Left cardiac atrium (tissue), 4 donors: ENCODE results near the gene E2F6. TPM values are rescaled to one million over a fixed set of nuclear protein-coding genes. Genes with fewer than 3 reads are reported as not detected.

Experiments
- ATAC-seq, 2 donors: fragments of 200-7000 bp; cut with Tn5 transposase; one replicate each; pipeline ENCODE4 v1.9.1; 2020; ENCODE audit warnings: mild to moderate bottlenecking in 2 of 2, moderate library complexity in 2 of 2
- DNase-seq: peaks from one replicate; pipeline ENCODE4 v3.0.0-alpha.2; 2020
- intact Hi-C, 2 donors: fragments of 100-400 bp; cut with DNase I; formaldehyde crosslinking; loops; one replicate each; pipeline versions ENCODE4 v1.14.1 to v1.15.1; 2022 to 2023
- long read RNA-seq: library from polyadenylated mRNA; unstranded; transcript quantifications from one replicate; pipeline ENCODE4 v2.0.0, GENCODE V29; 2021
- total RNA-seq, 2 donors: library from RNA; stranded (reverse); fragmentation: NEBNext Ultra II Directional; extraction: Animal tissue kit (Norgen Biotek cat#: 25700); gene quantifications; one replicate each; pipeline ENCODE4 v1.2.1, GENCODE V29; 2021
- donor health status: DM: no; HTN: yes; CAD: no.
- donor health status: DM: no; HTN: yes; CAD: no; lungs with severe emphysema.
- donor health status: DM: yes; HTN: yes; CAD: no.
- donor health status: Dilated cardiomyopathy.

The E2F6 gene
- 10 to 100 TPM; 11.7 to 19.5 TPM for total RNA-seq
- long read RNA-seq, transcript E2F6-202 (7 exons, 3,218 nt): major isoform, 10 of 19 reads
- long read RNA-seq, transcript E2F6-206 (8 exons, 3,296 nt): minor isoform, 5 of 19 reads
- long read RNA-seq, partial matches to known transcripts: 0 of 19 reads
- long read RNA-seq, other reads (novel, unspliced or antisense): 2 of 19 reads

DNA sequence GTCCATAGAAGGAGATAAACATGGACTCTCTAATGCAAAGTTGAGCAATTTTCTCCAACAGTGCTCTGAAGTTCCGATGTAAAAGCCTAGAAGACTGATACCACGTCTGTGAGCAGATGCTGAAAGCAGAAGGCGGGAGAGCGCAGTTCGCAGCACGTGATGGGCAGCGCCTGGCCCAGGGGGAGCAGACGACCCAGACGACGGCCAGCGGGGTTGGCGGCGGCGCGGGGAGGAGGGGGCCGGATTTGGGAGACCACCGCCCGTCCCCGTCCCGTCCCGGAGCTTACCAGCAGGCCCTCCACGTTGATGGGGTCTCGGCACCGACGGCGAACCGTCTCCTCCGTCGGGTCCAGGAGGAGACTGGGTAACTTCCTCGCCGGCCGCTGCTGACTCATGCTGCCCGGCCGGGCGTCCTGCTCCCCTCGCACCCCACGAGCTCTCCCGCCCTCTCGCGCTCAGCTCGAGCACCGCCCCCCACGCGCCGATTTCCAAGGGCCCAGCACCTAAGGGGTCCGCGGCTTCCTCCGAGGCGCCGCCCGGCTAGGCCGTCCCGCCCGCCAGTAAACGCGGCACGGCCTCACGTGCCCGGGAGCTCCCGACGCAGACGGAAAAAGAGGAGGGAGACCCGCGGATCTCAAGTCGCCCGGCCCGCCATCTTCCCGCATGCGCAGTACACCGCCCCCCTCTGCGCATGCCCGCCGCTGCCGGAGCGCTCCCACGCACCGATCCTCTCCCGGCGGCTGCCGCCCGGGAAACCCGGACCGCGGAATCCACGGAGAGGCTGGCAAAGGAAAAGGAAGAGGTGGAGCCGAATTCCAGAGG lies at the start of gene E2F6:
E2F6 (minus strand) TSS at position 677 of the 822 bp plus-strand sequence; CDS start at position 395, 282 bp downstream.
- intact Hi-C loops: no loop called here
- DNase-seq (peak; percentile 93), ATAC-seq (peak; percentile 93 to 95)

GRCh38 chr2:11515490-11515981 lies 49.6 kb upstream of the E2F6 start:
- ATAC-seq: no peak
- no peak for DNase-seq
- intact Hi-C loops: no loop called here

DNA sequence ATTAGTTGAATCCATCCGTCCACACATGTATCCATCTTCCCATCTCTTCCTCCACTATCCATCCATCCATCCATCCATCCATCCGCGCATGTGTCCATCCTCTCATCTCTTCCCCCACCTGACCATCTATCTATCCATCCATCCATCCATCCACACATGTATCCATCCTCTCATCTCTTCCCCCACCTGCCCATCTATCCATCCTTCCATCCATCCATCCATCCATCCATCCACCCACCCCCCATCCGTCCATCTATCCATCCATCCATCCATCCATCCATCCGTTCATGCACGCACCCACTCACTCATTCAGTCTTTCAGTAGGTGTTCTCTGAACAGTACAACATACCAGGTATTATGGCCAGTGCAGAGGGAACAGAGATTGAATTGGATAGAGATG lies 48.9 kb upstream of the E2F6 start:
- DNase-seq (no peak), ATAC-seq (no peak)
- intact Hi-C loops: no loop called here

DNA sequence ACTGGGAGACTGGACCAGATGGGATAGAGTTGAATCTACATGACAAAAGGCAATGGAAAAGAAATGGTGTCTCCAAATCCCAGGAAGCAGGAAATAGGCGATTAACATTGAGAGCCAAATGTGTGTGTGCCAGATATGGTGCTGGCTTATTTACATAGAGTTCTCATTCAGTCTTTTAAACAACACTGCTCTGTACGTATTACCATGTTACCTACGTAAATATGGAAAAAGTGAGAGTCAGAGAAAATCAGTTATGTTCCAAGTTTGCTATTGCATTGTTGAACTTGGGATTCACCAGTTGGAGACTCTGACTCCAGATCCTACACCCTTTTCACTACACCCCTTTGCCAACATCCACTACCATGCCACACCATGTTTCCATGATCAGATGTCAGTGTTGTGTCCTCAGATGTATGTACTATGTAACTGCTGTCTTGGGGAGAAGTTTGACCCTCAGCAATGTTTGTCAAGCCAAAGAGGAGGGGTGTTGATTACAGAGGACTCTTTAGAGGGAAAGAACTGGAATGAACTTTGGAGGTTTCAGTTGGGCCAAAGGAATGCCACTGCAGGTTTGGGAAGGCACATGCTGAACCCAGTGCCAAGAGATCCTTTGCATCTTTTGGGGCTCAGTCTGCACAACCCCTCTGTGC lies 48.2 kb upstream of the E2F6 start:
- ATAC-seq (no peak), DNase-seq (no peak)
- intact Hi-C loops: no loop called here

DNA sequence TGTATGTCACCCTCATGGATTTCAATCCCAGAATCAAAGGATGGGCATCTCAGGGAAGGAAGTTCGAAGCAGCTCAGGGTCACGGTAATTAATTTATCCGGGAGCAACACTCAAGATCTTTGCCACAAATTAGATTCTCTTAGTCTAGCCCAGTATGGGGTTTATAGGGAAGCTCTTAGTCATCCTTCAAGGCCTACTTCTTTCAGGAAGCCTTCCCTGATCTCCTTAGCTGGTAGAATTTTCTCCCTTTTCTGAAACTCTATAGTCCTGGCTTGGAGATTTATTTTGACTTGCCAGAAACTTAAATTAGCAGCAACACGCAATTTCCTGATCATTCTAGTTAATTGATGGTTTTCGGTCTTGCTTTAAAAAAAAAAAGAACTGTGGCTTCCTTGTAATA lies 47.4 kb upstream of the E2F6 start:
- DNase-seq (no peak), ATAC-seq (no peak)
- intact Hi-C loops: no loop called here

DNA sequence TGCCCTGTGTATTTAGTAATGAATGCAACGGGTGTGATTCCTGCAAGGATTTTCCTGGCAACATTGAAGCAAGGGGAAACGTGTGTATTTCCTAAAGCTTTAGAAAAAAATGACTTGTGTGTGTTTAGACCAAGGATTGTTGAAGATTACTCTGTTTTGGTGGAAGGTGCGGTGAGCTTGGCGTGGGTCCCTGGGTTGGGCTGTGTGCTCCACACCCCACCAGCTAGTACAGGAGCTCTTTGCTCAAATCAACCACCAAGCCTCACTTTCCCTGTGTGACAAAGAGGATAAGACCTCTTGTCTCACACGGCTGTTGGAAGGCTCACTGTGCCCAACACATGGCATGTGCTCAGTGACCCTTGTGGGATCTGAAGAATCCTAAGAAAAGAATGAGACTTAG lies 46.5 kb upstream of the E2F6 start:
- intact Hi-C loops: no loop called here
- ATAC-seq: no peak
- DNase-seq: no peak

GRCh38 chr2:11509657-11510360 lies 43.8 kb upstream of the E2F6 start:
- intact Hi-C loops: no loop called here
- no peak for DNase-seq

GRCh38 chr2:11508279-11508678 lies 42.3 kb upstream of the E2F6 start:
- ATAC-seq: no peak
- no peak for DNase-seq
- intact Hi-C loops: no loop called here

More at GRCh38 chr2:11509657-11510360, 43.8 kb upstream of the E2F6 start:
- no peak for ATAC-seq

DNA sequence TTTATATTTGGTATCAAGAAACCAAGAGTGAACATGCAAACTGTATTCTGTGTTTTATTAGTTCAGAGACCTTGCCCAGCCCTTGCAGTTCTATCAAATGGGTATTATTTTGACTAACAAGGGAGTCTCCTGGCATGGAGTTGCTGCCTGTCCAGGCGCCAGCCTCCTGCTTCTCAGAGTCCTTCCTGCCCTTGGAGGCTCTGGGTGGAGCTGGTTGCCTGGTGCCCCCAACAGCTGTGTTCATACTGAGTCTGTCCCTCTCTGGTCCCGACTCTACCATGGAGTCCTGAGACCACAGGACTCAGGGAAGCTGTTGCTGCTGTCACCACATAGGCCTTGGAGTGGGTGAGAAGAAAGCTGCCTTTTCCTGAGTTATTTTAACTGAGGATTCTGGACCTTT lies 41.6 kb upstream of the E2F6 start:
- ATAC-seq (no peak), DNase-seq (no peak)
- intact Hi-C loops: no loop called here

GRCh38 chr2:11506611-11506969 lies 40.6 kb upstream of the E2F6 start:
- ATAC-seq: peak in 1 of 2 donors; percentile 47
- intact Hi-C loops: no loop called here
- no peak for DNase-seq

- DNase-seq: no peak
- no peak for ATAC-seq
- intact Hi-C loops: no loop called here
These were observed 40.0 kb upstream of the E2F6 start for GRCh38 chr2:11505652-11506610.

- no peak for ATAC-seq
- no peak for DNase-seq
- intact Hi-C loops: no loop called here
These were observed 37.5 kb upstream of the E2F6 start for GRCh38 chr2:11503354-11503927.

GRCh38 chr2:11502740-11503292 lies 36.9 kb upstream of the E2F6 start:
- intact Hi-C loops: no loop called here
- DNase-seq: no peak
- no peak for ATAC-seq

DNA sequence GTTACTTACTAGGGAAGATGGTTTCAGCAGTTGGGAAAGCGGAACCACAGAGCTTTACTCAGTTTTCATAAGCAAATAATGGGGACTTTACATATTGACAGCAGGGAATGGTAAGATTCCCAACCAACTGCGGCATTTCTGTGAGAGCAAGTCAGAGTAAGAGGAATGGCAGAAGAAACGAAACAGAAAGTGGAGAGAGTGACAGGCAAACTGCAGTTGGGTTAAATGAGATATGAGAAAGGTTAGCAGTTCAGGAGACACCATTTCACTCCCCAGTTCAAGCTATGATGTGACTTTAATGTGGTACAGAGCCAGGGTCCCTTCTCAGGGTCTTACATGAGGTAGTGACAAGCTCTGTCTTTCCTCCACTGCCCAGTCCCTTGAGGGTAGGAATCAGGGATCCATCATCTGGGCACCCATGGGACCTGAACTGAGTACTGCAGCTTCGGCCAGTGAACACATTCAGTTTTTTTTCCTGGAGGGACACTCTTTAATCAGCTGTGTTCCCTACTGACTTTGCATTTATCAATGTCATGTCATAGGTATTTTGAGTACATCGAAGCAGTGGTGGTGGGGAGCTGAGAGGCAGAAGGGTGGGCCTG lies 34.8 kb upstream of the E2F6 start:
- DNase-seq (no peak), ATAC-seq (no peak)
- intact Hi-C loops: no loop called here

- ATAC-seq (no peak), DNase-seq (no peak)
- intact Hi-C loops: loop anchor here in 1 of 2 donors (5.0 kb wide), 1 partner anchor 58 kb away; no protein-coding TSS in a partner anchor
These were observed 33.3 kb upstream of the E2F6 start for GRCh38 chr2:11499081-11499743.

- peak; percentile 95 for ATAC-seq
- intact Hi-C loops: loop anchor here in 1 of 2 donors (5.0 kb wide), 1 partner anchor 59 kb away; no protein-coding TSS in a partner anchor
- peak; percentile 85 for DNase-seq
These were observed 32.6 kb upstream of the E2F6 start for GRCh38 chr2:11498543-11499034.
